Measurements from ENCODE around the gene WNT4. TPM values are rescaled to one million over a fixed set of nuclear protein-coding genes. Genes with fewer than 3 reads are reported as not detected.

WNT4 gene
- total and polyA plus RNA-seq, 2 of the 8 experiments (the other 6 are each of a cell fraction or from before 2014, with no cell fraction given), result 1.3 to 6.6 TPM

- H3K79me2 ChIP-seq (ENCODE audit: control insufficient read depth in 1 of 2, insufficient read depth in 2 of 2, low read length in 2 of 2), result no peaks in the 10 kb centered on the region
- H3K56ac ChIP-seq (replicated peaks; ENCODE audit: insufficient read length, low read depth, low read length), result no peak overlapping the region
- no peaks in the 10 kb centered on the region for H3K23me2 ChIP-seq (ENCODE audit: low read depth, low read length)
- peak overlapping the region; percentile 8 to 41; a peak in 1 of 4 replicates for H3K4me2 ChIP-seq (ENCODE audit: insufficient read depth in 1 of 2, low read depth in 2 of 2, low read length in 2 of 2)
- no peak overlapping the region; the same call in 1 of the 2 replicates for H4K8ac ChIP-seq (ENCODE audit: extremely low read depth, insufficient read depth, low read length)
- H4K91ac ChIP-seq (replicated peaks; ENCODE audit: insufficient read length, low read length), result peak overlapping the region; percentile 20
- H3K18ac ChIP-seq (ENCODE audit: extremely low read depth, low read length), result 0 out of 2 replicates have a peak overlapping the region, but pooled peaks have one; percentile 38
- WGBS, 2 experiments (ENCODE audit: extremely low coverage in 1 of 2, insufficient coverage in 1 of 2, insufficient read length in 1 of 2, insufficient replicate concordance in 2 of 2, low coverage in 1 of 2, low lambda C conversion rate in 2 of 2, missing lambda C conversion rate in 1 of 2), result 71% methylated on average over 14 of the region's 16 CpGs; no CpG with 5 or more reads in 1 of the 2 experiments
- no peak overlapping the region for H3K14ac ChIP-seq (ENCODE audit: insufficient read length)
- H3K9me3 ChIP-seq (ENCODE audit: insufficient read depth in 2 of 2, low read depth in 1 of 2, low read length in 1 of 2), result no peaks in the 10 kb centered on the region
- no peak overlapping the region for H2BK20ac ChIP-seq (ENCODE audit: low read length)
- peaks cover 0 to 2% of the 10 kb centered on the region in 2 experiments for H4K20me1 ChIP-seq (replicated peaks in 1 of 2; ENCODE audit: control insufficient read depth in 1 of 2, insufficient read depth in 2 of 2, low read length in 2 of 2)
- DNase-seq (ENCODE audit: low read depth in 1 of 2, low spot score in 2 of 2) (peak in 1 of 2 experiments; percentile 57), FAIRE-seq (no peak)
- H3K4me3 ChIP-seq (ENCODE audit: extremely low read depth in 1 of 4, insufficient read depth in 2 of 4, low read depth in 3 of 4, low read length in 4 of 4), result no peak overlapping the region
- H2BK15ac ChIP-seq (ENCODE audit: low read length), result no peak overlapping the region
- H3K9ac ChIP-seq (replicated peaks in 1 of 4; ENCODE audit: extremely low read depth in 1 of 4, low read depth in 3 of 4, low read length in 3 of 4), result no peak overlapping the region
- H3K36me3 ChIP-seq (ENCODE audit: control insufficient read depth in 2 of 4, insufficient read depth in 4 of 4, low read length in 3 of 4), result no peaks in the 10 kb centered on the region; a peak in 1 of 8 replicates
- no peaks in the 10 kb centered on the region for H3K79me1 ChIP-seq (ENCODE audit: low read depth, low read length)
- no peak overlapping the region for H2AFZ ChIP-seq (ENCODE audit: low read length)
- H3K4ac ChIP-seq (replicated peaks; ENCODE audit: insufficient read length, low read depth, low read length), result no peak overlapping the region
- 0 out of 2 replicates have a peak overlapping the region, but pooled peaks have one; percentile 60 for H2BK12ac ChIP-seq (ENCODE audit: low read depth, low read length)
- POLR2A ChIA-PET (ENCODE audit: partially characterized antibody), result no interaction called here
- 0 out of 7 replicates have a peak, but pooled peaks cover 0 to 2% (median 0%) of the 10 kb centered on the region in 4 experiments for H3K27me3 ChIP-seq (replicated peaks in 1 of 4; ENCODE audit: control insufficient read depth in 3 of 4, extremely low read depth in 1 of 4, insufficient read depth in 3 of 4, low read length in 3 of 4)
- H2BK120ac ChIP-seq (replicated peaks; ENCODE audit: low read depth, low read length), result no peak overlapping the region
- H3K4me1 ChIP-seq (replicated peaks in 1 of 4; ENCODE audit: control insufficient read depth in 3 of 4, insufficient read depth in 4 of 4, low read length in 3 of 4), result peaks cover 4 to 34% (median 23%) of the 10 kb centered on the region in 4 experiments
- no peak for TF ChIP-seq KDM5A (IDR thresholded peaks at IDR 0.05; ENCODE audit: low read length)
- no peak for TF ChIP-seq RAD21 (IDR thresholded peaks at IDR 0.05 in 1 of 2, conservative IDR thresholded peaks at IDR 0.05 in 1 of 2; ENCODE audit: low read depth in 2 of 2, low read length in 2 of 2)
- TF ChIP-seq CEBPB (IDR thresholded peaks at IDR 0.05; ENCODE audit: low read depth, low read length), result no peak
- no peak for TF ChIP-seq RBBP5 (IDR thresholded peaks at IDR 0.05; ENCODE audit: borderline replicate concordance, low read depth, low read length)
- no peak for TF ChIP-seq HDAC2 (IDR thresholded peaks at IDR 0.05; ENCODE audit: borderline replicate concordance in 1 of 2, low read depth in 2 of 2, low read length in 2 of 2)
- TF ChIP-seq SP1 (IDR thresholded peaks at IDR 0.05; ENCODE audit: low read depth, low read length), result no peak
- no peak for TF ChIP-seq SUZ12 (IDR thresholded peaks at IDR 0.05; ENCODE audit: low read length)
- TF ChIP-seq JUN (IDR thresholded peaks at IDR 0.05; ENCODE audit: low read depth, low read length), result no peak
- no peak for TF ChIP-seq SRF (IDR thresholded peaks at IDR 0.05; ENCODE audit: low read depth, low read length)
- no peak overlapping the region for H3K23ac ChIP-seq (ENCODE audit: insufficient read length)
- CTCF ChIA-PET (ENCODE audit: partially characterized antibody), result interaction anchor here (0.5 to 13.1 kb wide), 21 partner anchors 8 to 287 kb away, joined by 3 to 149 read pairs (median 7); partner anchors contain the start of gene WNT4
- no peak overlapping the region; the same call in 1 of the 2 replicates for H2AK5ac ChIP-seq (ENCODE audit: low read depth, low read length)
- no peak overlapping the region for H4K5ac ChIP-seq (ENCODE audit: insufficient read length, low read depth, low read length)
- no peak overlapping the region; the same call in 1 of the 2 replicates for H2BK5ac ChIP-seq (ENCODE audit: low read depth, low read length)
- H3K27ac ChIP-seq (ENCODE audit: low read depth, low read length), result no peak overlapping the region
Observed at GRCh38 chr1:22133247-22133930, 9.5 kb downstream of the WNT4 start.
